CD4-positive, alpha-beta T cell treated with Interleukin-6 for 4 hours (primary cell): ENCODE results near the gene RHBG.
"Not testable (repeated sequence)": the region's sequence is repeated elsewhere in the genome, so short reads cannot be mapped to it uniquely, and the experiment has no call there.

ENCODE experiments used
- DNase-seq: peaks from one replicate; pipeline ENCODE4 v3.0.0-alpha.2; 2020; ENCODE audit warnings: mixed read lengths

The RHBG gene, protein sequence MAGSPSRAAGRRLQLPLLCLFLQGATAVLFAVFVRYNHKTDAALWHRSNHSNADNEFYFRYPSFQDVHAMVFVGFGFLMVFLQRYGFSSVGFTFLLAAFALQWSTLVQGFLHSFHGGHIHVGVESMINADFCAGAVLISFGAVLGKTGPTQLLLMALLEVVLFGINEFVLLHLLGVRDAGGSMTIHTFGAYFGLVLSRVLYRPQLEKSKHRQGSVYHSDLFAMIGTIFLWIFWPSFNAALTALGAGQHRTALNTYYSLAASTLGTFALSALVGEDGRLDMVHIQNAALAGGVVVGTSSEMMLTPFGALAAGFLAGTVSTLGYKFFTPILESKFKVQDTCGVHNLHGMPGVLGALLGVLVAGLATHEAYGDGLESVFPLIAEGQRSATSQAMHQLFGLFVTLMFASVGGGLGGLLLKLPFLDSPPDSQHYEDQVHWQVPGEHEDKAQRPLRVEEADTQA

DNA sequence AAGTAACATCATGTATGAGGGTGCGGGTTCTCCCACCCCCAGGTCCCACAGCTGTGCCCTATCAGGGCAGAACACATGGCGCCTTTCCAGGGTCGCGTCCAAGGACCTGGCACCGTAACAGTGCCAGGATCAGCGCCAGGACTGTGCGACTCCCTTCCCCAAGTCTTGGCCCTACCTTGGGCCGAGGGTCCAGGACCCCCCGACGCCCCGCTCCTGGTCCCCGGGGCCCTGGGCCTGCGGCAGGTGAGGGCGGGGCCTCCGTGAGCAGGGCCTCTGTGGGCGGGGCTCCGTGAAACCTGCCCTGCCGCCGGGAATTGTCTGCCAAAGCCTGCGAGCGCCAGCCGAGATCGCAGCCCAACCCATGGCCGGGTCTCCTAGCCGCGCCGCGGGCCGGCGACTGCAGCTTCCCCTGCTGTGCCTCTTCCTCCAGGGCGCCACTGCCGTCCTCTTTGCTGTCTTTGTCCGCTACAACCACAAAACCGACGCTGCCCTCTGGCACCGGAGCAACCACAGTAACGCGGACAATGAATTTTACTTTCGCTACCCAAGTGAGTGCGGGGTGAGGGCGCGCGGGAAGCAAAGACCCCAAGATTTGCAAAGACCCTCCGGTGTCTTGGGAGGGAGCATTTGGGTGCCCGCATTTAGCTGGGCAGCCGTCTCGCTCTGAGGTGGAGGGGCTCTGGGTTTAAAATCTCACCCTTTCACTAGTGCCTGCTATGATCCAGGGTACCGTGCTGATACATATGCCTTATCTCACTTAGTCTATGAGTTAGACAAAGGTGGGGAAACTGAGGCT lies at the start of gene RHBG:
Gene RHBG, plus strand, starts transcription at position 323 of the 796 bp plus-strand sequence. Its CDS starts 39 bp downstream, at position 362.
- DNase-seq, result peak; percentile 44

DNA sequence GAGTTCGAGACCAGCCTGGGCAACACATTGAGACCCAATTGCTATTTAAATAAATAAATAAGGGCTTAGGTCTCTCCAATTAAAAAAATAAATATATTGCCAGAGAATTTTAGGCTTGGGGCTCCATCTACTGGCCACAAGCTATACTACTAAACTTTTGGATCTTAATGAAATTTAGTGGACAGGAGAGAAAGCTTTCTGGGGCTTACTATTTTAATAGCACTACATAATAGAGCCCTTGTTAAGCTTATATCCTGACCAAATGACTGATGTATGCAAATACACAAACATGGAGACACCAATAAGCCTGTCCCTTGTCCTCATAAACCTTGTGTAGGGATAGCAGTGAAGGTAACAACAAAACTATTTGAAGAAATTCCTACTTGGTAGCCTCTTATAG lies 49.3 kb upstream of the RHBG start:
- DNase-seq, result peak; percentile 21

DNA sequence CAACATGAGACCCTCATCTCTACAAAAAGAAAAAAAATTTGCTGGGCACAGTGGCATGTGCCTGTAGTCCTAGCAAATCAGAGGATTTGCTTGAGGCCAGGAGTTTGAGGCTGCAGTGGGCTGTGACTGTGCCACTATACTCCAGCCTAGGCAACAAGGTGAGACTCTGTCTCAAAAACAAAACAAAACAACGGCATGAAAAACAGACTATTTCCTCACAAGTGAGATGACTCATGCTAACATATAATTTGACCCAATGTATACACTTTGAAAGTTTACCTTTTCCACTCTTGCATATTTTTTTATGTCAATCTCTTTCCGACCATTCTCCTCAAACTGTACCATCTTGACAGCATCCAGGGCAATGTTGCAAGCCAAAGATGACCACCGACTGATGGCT lies 48.5 kb upstream of the RHBG start:
- no peak for DNase-seq

DNA sequence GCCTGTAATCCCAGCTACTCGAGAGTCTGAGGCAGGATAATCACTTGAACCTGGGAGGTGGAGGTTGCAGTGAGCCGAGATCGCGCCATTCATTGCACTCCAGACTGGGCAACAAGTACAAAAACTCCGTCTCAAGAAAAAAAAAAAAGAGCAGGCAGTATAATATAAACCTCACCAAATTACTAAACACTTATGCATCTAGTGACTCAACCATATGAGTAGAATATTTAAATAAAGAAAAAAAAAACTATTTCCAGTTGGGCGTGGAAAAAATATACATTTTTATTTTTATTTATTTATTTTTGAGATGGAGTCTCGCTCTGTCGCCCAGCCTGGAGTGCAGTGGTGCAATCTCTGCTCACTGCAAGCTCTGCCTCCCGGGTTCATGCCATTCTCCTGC lies 45.8 kb upstream of the RHBG start:
- not testable (repeated sequence) for DNase-seq

DNA sequence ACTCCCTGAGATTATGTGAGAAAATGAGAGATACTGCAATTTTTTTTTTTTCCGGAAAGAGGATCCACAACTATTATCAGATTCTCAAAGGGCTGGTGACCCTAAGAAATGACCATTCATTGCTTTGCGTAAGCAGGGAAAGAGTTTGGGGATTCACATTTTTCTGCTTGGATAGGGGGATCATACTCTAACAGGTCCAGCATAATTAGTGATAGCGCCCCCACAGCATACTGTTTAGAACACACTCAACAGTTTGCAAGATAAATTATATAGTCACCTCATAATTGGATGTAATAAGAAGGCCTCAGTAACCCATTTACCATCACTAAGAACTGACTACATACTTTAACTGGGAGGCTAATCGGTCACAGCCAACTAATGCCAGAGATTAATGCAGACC lies 32.8 kb upstream of the RHBG start:
- no peak for DNase-seq

DNA sequence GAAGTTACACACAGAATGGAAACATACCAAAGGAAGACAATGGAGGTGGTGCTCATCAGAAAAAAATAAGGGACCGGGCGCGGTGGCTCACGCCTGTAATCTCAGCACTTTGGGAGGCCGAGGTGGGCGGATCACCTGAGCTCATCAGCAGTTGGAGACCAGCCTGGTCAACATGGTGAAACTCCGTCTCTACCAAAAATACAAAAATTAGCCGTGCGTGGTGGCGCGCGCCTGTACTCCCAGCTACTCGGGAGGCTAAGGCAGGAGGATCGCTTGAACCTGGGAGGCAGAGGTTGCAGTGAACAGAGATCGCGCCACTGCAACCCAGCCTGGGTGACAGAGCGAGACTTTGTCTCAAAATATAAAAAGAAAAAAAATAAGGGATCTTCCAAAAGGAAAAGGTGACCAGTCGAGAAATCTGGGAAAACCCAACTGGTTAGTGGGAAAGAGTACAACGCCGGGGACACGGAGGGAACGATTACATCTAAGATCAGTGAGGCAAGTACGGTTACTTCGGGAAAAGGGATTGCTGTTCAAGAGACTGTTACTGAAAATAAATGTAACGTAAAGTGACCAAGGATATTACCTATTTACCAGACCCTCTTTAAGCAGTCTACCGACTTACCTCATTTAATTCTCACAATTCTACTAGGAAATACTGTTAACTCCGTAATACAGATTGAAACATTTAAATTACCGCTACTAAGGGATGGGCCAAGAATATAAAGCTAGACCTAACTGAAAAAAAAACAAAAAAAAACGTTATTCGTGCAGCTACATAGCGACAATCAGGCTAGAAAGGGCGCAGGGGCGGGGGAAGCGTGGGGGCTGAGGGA lies 31.7 kb upstream of the RHBG start:
- DNase-seq, result no peak

DNA sequence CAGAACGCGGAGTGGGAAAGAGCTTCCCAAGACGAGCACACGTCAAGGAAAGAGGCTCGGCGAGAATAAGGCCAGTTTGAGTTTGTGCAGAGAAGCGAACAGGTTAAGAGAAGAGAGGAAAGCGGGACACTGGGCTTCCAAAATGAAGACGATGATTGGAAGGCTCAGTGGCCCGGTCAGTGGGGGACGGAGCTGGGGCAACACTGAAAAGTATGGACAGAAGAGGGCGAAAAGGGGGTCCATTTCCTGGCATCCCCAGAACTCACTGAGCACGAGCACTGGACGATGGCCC lies 31.2 kb upstream of the RHBG start:
- no peak for DNase-seq

DNA sequence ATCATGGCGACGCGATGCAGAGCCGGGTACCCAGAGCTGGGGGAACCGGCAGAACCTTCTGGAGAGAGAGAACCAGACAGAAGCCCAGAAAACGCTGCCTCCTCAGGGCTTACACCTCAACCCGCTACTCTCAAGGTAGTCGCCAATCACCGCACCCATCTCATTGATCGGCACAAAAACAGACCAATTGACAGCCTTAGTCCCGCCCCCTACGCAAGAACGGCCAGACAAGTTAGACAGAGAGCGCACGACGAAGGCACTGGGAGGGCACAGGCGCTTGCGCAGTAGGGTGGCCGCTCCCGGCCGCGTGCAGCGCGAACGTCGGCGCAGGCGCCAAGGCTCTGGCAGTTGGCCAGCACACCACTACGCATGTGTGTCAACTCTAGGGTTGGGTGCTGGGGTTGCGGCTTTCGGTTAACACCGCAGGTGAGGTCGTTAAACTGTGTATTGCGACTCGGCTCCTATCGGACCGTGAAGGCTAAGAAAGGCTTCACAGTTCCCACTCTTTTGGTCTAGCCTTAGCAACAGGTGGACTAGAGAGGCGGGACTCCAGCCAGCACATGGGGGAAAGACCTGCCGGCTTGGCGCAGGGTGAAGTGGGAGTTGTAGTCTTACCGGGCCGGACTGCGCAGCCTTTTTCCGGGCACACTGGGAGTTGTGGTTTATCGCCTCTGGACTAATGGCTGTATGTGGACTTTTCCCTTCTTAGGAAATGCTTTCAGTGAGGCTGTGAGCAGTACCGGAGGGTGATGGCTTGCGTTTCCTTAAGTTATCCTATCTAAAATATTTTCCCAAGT lies 30.6 kb upstream of the RHBG start, which contains the start of the genes CCT3 and TSACC:
Gene CCT3, minus strand, starts transcription at position 113 of the 797 bp plus-strand sequence. Its CDS starts 108 bp downstream, at position 5.
Gene TSACC, plus strand, starts transcription at position 347 of the 797 bp plus-strand sequence. CDS start 1,232 bp downstream, outside the sequence.
- peak; percentile 99 for DNase-seq

DNA sequence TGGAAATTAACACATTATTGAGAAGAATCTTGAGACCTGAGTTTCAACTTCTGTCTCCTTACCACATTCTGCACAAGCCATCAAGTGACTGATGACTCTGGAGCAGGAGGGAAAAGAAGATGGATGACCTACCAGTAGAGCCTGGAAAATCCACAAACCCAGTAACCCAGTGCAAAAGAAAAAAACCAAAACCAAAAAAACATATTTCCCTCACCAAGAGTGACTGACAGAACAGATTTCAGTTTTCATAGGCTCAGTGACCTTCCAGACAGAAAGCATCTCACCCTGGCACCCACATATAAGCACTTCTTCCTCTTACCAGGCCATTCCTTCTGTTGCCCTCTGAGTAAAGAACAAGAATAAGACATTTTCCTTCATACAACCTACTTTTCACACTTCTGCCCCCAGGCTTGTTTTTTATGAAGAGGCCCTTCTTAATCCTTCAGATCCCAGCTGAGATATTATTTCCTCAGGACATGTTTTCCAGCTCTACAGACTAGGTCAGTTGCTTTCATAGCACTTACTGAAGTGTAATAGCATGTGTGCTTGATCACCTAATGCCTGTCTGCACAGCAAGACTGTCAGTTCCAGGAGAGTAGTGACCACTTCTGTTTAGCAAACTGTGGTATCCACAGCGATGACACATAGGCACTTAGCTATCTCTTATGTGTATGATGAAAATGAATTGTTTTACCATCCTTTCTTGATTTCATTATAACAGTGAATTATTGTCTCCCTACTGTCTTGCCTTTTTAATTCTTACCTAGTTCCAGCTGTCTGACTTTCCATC lies 26.6 kb upstream of the RHBG start:
- no peak for DNase-seq

DNA sequence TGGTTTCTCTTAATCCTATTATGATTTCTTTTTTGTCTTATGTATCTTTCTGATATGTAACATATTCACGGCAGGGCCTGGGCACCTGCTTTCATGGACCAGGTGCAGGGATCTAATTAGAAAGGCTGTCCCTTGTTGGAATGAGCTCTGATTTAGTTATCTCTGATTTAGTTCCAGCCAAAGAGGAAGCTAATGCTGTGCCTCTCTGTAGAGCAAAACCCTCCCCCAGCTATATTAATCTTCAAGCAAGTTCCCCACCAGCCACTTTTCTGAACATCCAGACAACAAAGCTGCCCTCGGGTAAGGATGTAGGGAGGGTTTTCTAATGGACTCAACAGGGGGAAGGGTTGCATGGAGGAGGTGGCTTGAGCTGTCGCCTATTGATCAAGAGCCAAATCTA lies 24.6 kb upstream of the RHBG start:
- no peak for DNase-seq

DNA sequence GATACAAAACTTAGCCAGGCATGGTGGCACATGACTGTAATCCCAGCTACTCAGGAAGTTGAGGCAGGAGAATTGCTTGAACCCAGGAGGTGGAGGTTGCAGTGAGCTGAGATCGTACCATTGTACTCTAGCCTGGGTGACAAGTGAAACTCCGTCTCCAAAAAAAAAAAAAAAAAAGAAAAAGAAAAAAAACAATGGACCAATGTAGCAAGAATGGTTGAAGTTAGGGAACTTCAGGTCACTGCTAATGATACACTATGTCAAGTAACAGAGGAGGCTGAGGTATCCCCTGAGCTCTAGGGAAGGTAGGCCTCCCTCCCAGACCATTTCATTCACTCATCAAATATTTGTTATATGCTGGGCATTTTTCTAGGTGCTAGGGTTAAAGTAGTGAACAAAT lies 23.0 kb upstream of the RHBG start:
- DNase-seq, result not testable (repeated sequence)

DNA sequence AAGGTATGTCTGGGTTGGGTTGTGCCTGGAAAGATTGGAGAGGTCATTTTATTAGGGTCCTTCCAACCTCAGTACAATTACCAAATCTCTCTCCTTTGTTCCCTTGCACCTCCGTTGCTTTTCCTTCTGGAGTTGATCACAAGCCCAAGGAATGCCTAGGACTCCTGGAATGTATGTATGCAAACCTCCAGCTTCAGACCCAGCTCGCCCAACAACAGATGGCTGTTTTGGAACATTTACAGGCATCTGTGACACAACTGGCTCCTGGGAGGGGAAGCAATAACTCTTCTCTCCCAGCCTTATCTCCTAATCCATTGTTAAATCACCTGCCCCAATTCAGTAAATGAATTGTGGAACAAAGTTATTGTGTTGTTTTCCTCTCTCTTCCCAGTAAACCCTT lies 22.4 kb upstream of the RHBG start:
- DNase-seq, result no peak

DNA sequence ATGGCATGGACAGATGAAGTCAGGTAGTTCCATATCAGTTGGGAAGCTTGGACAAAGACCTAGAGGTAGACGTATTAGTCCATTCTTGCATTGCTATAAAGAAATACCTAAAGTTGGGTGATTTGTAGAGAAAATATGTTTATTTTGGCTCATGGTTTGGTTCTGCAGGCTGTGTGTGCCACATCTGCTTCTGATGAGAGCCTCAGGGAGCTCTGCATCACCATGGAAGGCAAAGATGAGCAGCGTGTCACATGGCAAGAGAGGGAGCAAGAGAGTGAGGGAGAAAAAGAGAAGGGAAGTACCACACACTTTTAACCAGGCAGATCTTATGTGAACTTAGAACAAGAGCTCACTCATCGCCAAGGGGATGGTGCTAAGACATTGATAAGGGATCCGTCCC lies 21.7 kb upstream of the RHBG start:
- no peak for DNase-seq

DNA sequence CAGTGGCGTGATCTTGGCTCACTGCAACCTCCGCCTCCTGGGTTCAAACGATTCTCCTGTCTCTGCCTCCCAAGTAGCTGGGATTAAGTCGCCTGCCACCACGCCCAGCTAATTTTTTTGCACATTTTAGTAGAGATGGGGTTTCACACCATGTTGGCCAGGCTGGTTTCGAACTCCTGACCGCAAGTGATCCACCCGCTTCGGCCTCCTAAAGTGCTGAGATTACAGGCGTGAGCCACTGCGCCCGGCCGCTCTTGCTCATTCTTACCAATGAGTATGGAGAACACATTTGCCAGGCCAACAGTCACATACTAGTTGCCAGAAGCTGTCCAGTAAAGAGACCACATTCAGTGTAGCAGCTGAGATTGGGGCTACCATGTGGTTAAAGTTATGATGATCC lies 16.5 kb upstream of the RHBG start:
- not testable (repeated sequence) for DNase-seq

DNA sequence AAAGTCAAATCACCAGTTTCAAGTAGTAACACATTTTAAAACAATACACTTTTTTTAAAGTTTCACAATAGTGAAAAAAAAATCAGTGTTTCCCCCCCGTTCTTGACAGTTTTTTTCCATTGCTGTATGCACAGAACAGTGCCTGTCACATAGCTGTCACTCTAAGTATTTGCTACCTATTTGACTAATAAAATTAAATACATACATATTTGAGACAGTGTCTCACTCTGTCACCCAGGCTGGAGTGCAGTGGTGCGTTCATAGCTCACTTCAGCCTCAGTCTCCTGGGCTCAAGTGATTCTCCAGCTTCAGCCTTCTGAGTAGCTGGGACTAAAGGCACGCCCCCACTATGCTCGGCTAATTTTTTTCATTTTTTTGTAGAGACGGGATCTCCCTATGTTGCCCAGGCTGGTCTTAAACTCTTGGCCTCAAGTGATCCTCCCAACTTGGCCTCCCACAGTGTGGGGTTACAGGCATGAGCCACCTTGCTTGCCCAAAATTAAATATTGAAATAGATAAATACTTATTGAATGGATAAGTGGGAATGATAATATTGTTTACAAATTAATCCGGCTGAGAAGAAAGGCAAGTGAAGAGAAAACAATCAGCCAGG lies 12.6 kb upstream of the RHBG start:
- DNase-seq, result no peak

DNA sequence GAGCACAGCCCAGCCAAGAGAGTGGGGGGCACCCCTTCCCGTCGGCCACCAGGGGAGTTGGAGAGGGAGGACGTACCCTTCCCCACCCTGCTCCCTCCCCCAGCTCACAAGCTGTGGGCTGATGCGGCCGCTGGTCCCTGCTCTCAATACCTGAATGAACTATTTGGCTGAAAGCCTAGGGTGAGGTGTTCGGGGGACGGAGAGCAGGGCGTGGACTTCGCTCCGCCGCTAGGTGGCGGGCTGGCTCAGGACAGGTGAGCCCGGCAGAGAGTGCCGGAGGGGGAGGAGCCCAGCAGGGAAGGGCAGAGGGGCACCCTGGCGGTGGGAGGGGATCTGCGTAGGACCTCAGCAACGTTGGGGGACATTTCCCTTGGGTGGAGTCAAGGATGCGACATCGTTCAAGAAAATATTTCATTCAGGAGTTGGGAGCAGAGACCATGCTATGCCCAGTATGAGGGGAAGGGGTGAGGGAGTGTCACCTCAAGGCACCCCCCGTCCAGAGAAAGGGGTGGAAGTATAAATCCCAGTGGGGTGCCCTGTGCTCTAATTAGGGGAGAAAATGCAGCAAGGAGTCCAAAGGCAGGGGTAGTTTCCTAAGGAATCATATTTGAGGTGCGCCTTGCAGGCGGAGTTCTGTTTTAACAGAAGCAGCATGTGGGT lies 12.0 kb upstream of the RHBG start:
- peak; percentile 83 for DNase-seq

DNA sequence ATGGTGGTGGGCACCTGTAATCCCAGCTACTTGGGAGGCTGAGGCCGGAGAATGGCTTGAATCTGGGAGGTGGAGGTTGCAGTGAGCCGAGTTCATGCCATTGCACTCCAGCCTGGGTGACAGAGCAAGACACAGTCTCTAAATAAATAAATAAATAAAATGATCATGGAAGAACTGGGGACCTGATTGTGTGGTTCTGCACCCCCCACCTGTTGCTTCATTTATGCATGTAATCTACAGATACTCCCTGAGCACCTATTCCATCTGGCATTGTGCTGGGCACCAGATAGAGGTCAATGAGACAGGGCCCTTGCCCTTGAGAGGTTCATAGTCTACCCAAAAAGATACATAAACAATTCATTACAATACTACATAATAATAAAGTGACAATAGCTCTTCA lies 11.0 kb upstream of the RHBG start:
- DNase-seq, result no peak

DNA sequence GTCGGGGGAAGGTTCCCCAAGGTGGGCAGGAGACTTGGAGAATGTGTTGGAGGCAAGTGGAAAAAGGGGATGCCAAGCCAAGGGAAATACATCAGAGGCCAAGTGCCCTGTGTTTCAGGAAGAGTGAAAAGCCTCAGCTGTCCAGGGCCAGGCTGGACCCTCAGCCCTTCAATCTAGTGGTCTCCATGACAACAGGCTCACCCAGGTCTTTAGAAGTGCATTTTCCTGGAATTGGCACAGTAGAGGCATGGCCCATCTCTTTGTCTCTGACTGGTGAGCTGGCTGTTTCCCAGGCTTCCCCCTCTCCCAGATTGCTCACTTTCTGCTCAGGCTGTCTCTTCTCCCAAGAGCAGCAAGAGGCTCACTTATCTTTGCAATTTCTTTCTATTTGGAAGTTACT lies 10.4 kb upstream of the RHBG start:
- no peak for DNase-seq

DNA sequence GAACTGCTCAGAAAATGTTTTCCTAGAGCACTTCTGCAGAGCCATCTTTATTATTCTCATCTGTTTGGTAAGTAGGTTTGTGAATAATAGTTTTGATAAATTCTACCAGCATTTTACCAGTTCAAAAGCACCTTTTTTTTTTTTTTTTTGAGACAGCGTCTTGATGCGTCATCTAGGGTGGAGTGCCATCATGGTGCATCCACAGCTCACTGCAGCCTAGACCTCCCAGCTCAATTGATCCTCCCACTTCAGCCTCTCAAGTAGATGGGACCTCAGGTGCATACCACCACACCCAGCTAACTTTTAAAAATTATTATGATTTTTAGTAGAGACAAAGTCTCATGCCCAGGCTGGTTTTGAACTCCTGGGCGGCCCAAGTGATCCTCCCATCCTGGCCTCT lies 9.8 kb upstream of the RHBG start:
- no peak for DNase-seq

DNA sequence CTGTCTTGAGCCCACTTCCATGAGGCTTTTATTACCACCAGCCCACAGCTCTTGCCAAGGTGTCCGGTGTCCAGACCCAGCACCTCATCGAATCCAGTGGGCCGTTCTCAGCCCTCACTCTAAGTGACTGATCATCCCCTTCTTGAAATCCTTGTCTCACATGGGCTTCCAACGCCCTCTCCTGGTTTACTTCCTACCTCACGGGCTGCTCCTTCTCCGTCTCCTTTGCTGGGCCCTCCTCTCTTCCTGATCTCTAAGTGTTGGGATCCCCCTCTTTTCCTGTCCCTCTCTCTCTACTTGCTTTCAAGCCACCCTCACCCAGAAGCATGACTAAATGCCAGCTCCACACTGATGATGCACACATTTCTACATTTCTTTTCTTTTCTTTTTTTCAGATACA lies 9.0 kb upstream of the RHBG start:
- no peak for DNase-seq
